GM23338 (cell line): ENCODE results near the gene NEFH. TPM values are rescaled to one million over a fixed set of nuclear protein-coding genes. Genes with fewer than 3 reads are reported as not detected.

ENCODE experiments used
- ATAC-seq: fragments of 200-7000 bp; cut with Tn5 transposase; 3 replicates; pipeline ENCODE4 v1.9.1; 2020
- DNase-seq: peaks from one replicate; pipeline ENCODE4 v3.0.0-alpha.2; 2015; ENCODE audit warnings: low spot score
- H2AFZ ChIP-seq: fragments of 200-600 bp; sonication (generic); 2 replicates; pipeline ENCODE4 v1.8.0; 2016; ENCODE audit warnings: antibody characterized with exemption, mild to moderate bottlenecking, moderate library complexity
- H3F3A ChIP-seq: fragments of 200-600 bp; sonication (generic); replicated peaks from 2 replicates; pipeline ENCODE4 v1.8.0; 2017; ENCODE audit warnings: antibody characterized with exemption, mixed run types, low read depth
- H3K27ac ChIP-seq: fragments of 200-600 bp; sonication (generic); 2 replicates; pipeline ENCODE4 v1.6.1; 2016; ENCODE audit warnings: low read depth
- H3K27me3 ChIP-seq: fragments of 200-600 bp; sonication (generic); 2 replicates; pipeline ENCODE4 v1.8.0; 2016; ENCODE audit warnings: mild to moderate bottlenecking, mixed run types, moderate library complexity; ENCODE audit not compliant: insufficient read depth
- H3K36me3 ChIP-seq: fragments of 200-600 bp; sonication (generic); 2 replicates; pipeline ENCODE4 v1.8.0; 2016; ENCODE audit warnings: mild to moderate bottlenecking; ENCODE audit not compliant: insufficient read depth
- H3K4me1 ChIP-seq: fragments of 200-600 bp; sonication (generic); 2 replicates; pipeline ENCODE4 v1.8.0; 2016; ENCODE audit warnings: mild to moderate bottlenecking, moderate library complexity; ENCODE audit not compliant: insufficient read depth
- H3K4me2 ChIP-seq: fragments of 200-600 bp; sonication (generic); 2 replicates; pipeline ENCODE4 v1.7.1; 2017; ENCODE audit warnings: mixed run types
- H3K4me3 ChIP-seq: fragments of 200-600 bp; sonication (generic); 2 replicates; pipeline ENCODE4 v1.6.1; 2016; ENCODE audit warnings: mixed run types
- H3K79me2 ChIP-seq: fragments of 200-600 bp; sonication (generic); replicated peaks from 2 replicates; pipeline ENCODE4 v1.8.0; 2017; ENCODE audit warnings: mild to moderate bottlenecking; ENCODE audit not compliant: insufficient read depth
- H3K9me2 ChIP-seq: fragments of 200-600 bp; sonication (generic); 2 replicates; pipeline ENCODE4 v1.8.0; 2017; ENCODE audit not compliant: insufficient read depth
- H4K20me1 ChIP-seq: fragments of 200-600 bp; sonication (generic); replicated peaks from 2 replicates; pipeline ENCODE4 v1.8.0; 2017; ENCODE audit warnings: mild to moderate bottlenecking; ENCODE audit not compliant: insufficient read depth
- H3K27ac Mint-ChIP-seq: 2 replicates; pipeline ENCODE4 v1.8.0; 2020; ENCODE audit warnings: inconsistent platforms, mild to moderate bottlenecking, moderate library complexity, mixed read lengths
- H3K27me3 Mint-ChIP-seq: 3 replicates; pipeline ENCODE4 v1.8.0; 2022; ENCODE audit warnings: low read depth, mild to moderate bottlenecking, moderate library complexity, mixed read lengths, inconsistent platforms; ENCODE audit not compliant: insufficient read depth, poor library complexity
- H3K36me3 Mint-ChIP-seq: 3 replicates; pipeline ENCODE4 v1.8.0; 2021; ENCODE audit warnings: low read depth, mild to moderate bottlenecking, inconsistent platforms, moderate library complexity, mixed read lengths
- H3K4me1 Mint-ChIP-seq: 3 replicates; pipeline ENCODE4 v1.8.0; 2020; ENCODE audit warnings: mild to moderate bottlenecking, inconsistent platforms, mixed read lengths
- H3K4me3 Mint-ChIP-seq: 3 replicates; pipeline ENCODE4 v1.8.0; 2021; ENCODE audit warnings: moderate library complexity, mild to moderate bottlenecking, inconsistent platforms, mixed read lengths
- H3K9me3 Mint-ChIP-seq: 3 replicates; pipeline ENCODE4 v1.8.0; 2020; ENCODE audit warnings: moderate library complexity, mild to moderate bottlenecking, inconsistent platforms, mixed read lengths
- CREB1 ChIP-seq: fragments of 250-450 bp; sonication (Bioruptor Pico); IDR thresholded peaks from 2 replicates; pipeline ENCODE4 v1.5.0; 2020; ENCODE audit warnings: low read depth, mild to moderate bottlenecking, moderate library complexity
- EZH2 ChIP-seq: fragments of 200-600 bp; sonication (generic); IDR thresholded peaks from one replicate; pipeline ENCODE4 v1.8.0; 2017; ENCODE audit warnings: antibody characterized with exemption, mild to moderate bottlenecking, low read depth; ENCODE audit not compliant: unreplicated experiment
- EZH2phosphoT487 ChIP-seq: fragments of 200-600 bp; sonication (generic); IDR thresholded peaks from one replicate; pipeline ENCODE4 v1.8.1; 2018; ENCODE audit warnings: antibody characterized with exemption; ENCODE audit not compliant: unreplicated experiment
- JUNB ChIP-seq: IDR thresholded peaks from one replicate; pipeline ENCODE4 v1.6.1; 2016; ENCODE audit warnings: antibody characterized with exemption; ENCODE audit not compliant: unreplicated experiment
- NANOG ChIP-seq: IDR thresholded peaks from 2 replicates; pipeline ENCODE4 v1.6.1; 2016; ENCODE audit warnings: antibody characterized with exemption, borderline replicate concordance
- POLR2AphosphoS5 ChIP-seq: IDR thresholded peaks from 2 replicates; pipeline ENCODE4 v1.6.1; 2016; ENCODE audit warnings: antibody characterized with exemption, low read depth
- STAT1 ChIP-seq: IDR thresholded peaks from one replicate; pipeline ENCODE4 v1.6.1; 2016; ENCODE audit warnings: antibody characterized with exemption; ENCODE audit not compliant: unreplicated experiment
- ZNF114 ChIP-seq: fragments of 250-450 bp; sonication (Bioruptor Pico); IDR thresholded peaks from 2 replicates; pipeline ENCODE4 v1.5.0; 2020; ENCODE audit warnings: mild to moderate bottlenecking, moderate library complexity
- polyA plus RNA-seq: library from polyadenylated mRNA; unstranded; fragments of >200 nt; fragmentation: Nextera tagmentation; extraction: Ambion mirVana; gene quantifications from 2 replicates; pipeline ENCODE4 v1.2.1, GENCODE V29; 2016
- total RNA-seq: library from RNA; depleted of rRNA; stranded (reverse); fragments of >200 nt; shearing (Covaris generic); gene quantifications from 2 replicates; pipeline ENCODE4 v1.2.3, GENCODE V29; 2014
- TF ChIP-seq, protein P1 (sequence below): IDR thresholded peaks from 2 replicates; pipeline ENCODE4 v1.6.1; 2016; ENCODE audit warnings: antibody characterized with exemption
- TF ChIP-seq, protein P2 (sequence below): fragments of 250-450 bp; sonication (Bioruptor Pico); IDR thresholded peaks from 2 replicates; pipeline ENCODE4 v1.5.0; 2020; ENCODE audit warnings: mild to moderate bottlenecking, moderate library complexity

NEFH gene
- total and polyA plus RNA-seq, 2 experiments from 2014 or later = 2.4 to 6.3 TPM

DNA sequence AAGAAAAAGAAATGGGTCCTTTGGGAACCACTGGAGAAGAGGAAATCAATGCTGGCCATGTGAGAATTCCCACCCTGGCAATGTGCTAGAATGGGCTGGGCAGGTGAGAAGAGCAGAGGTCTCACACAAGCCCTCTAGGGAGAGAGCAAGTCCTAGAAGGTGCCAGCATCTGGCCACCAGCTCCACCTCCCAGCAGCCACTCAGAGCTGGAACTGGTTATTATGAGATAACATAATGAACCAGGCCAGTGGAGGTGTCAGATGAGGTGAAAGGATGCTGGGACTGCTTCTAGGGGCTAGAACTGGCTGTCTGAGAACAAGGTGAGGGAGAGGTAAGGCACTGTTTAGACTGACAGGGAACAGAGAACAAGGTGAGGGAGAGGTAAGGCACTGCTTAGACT is 29.3 kb downstream of the NEFH start:
- H2AFZ ChIP-seq = no peak overlapping the region
- ATAC-seq = no peak
- 0 out of 2 replicates have a peak, but pooled peaks cover 7% of the 10 kb centered on the region for H4K20me1 ChIP-seq
- no peaks in the 10 kb centered on the region for H3K4me1 ChIP-seq
- no peak overlapping the region for H3K27ac ChIP-seq
- TF ChIP-seq, protein P1, sequence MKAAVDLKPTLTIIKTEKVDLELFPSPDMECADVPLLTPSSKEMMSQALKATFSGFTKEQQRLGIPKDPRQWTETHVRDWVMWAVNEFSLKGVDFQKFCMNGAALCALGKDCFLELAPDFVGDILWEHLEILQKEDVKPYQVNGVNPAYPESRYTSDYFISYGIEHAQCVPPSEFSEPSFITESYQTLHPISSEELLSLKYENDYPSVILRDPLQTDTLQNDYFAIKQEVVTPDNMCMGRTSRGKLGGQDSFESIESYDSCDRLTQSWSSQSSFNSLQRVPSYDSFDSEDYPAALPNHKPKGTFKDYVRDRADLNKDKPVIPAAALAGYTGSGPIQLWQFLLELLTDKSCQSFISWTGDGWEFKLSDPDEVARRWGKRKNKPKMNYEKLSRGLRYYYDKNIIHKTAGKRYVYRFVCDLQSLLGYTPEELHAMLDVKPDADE = no peak
- TF ChIP-seq EZH2 (no peak), ZNF114 (CRISPR knock-in tag) (no peak), JUNB (no peak), EZH2phosphoT487 (no peak), STAT1 (no peak), CREB1 (CRISPR knock-in tag) (no peak), POLR2AphosphoS5 (no peak), NANOG (no peak)
- TF ChIP-seq, protein P2, sequence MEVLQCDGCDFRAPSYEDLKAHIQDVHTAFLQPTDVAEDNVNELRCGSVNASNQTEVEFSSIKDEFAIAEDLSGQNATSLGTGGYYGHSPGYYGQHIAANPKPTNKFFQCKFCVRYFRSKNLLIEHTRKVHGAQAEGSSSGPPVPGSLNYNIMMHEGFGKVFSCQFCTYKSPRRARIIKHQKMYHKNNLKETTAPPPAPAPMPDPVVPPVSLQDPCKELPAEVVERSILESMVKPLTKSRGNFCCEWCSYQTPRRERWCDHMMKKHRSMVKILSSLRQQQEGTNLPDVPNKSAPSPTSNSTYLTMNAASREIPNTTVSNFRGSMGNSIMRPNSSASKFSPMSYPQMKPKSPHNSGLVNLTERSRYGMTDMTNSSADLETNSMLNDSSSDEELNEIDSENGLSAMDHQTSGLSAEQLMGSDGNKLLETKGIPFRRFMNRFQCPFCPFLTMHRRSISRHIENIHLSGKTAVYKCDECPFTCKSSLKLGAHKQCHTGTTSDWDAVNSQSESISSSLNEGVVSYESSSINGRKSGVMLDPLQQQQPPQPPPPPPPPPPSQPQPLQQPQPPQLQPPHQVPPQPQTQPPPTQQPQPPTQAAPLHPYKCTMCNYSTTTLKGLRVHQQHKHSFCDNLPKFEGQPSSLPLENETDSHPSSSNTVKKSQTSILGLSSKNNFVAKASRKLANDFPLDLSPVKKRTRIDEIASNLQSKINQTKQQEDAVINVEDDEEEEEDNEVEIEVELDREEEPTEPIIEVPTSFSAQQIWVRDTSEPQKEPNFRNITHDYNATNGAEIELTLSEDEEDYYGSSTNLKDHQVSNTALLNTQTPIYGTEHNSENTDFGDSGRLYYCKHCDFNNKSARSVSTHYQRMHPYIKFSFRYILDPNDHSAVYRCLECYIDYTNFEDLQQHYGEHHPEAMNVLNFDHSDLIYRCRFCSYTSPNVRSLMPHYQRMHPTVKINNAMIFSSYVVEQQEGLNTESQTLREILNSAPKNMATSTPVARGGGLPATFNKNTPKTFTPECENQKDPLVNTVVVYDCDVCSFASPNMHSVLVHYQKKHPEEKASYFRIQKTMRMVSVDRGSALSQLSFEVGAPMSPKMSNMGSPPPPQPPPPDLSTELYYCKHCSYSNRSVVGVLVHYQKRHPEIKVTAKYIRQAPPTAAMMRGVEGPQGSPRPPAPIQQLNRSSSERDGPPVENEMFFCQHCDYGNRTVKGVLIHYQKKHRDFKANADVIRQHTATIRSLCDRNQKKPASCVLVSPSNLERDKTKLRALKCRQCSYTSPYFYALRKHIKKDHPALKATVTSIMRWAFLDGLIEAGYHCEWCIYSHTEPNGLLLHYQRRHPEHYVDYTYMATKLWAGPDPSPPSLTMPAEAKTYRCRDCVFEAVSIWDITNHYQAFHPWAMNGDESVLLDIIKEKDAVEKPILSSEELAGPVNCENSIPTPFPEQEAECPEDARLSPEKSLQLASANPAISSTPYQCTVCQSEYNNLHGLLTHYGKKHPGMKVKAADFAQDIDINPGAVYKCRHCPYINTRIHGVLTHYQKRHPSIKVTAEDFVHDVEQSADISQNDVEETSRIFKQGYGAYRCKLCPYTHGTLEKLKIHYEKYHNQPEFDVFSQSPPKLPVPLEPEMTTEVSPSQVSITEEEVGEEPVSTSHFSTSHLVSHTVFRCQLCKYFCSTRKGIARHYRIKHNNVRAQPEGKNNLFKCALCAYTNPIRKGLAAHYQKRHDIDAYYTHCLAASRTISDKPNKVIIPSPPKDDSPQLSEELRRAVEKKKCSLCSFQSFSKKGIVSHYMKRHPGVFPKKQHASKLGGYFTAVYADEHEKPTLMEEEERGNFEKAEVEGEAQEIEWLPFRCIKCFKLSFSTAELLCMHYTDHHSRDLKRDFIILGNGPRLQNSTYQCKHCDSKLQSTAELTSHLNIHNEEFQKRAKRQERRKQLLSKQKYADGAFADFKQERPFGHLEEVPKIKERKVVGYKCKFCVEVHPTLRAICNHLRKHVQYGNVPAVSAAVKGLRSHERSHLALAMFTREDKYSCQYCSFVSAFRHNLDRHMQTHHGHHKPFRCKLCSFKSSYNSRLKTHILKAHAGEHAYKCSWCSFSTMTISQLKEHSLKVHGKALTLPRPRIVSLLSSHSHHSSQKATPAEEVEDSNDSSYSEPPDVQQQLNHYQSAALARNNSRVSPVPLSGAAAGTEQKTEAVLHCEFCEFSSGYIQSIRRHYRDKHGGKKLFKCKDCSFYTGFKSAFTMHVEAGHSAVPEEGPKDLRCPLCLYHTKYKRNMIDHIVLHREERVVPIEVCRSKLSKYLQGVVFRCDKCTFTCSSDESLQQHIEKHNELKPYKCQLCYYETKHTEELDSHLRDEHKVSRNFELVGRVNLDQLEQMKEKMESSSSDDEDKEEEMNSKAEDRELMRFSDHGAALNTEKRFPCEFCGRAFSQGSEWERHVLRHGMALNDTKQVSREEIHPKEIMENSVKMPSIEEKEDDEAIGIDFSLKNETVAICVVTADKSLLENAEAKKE (CRISPR knock-in tag) = no peak
- Mint-ChIP-seq H3K27ac (no peak overlapping the region), H3K36me3 (peaks cover 61% of the 10 kb centered on the region), H3K4me1 (no peaks in the 10 kb centered on the region), H3K4me3 (no peak overlapping the region), H3K9me3 (no peaks in the 10 kb centered on the region), H3K27me3 (no peaks in the 10 kb centered on the region)
- DNase-seq = no peak
- H3K9me2 ChIP-seq = no peaks in the 10 kb centered on the region
- no peaks in the 10 kb centered on the region for H3K27me3 ChIP-seq
- peaks cover 8% of the 10 kb centered on the region for H3K36me3 ChIP-seq
- no peaks in the 10 kb centered on the region for H3K79me2 ChIP-seq
- H3F3A ChIP-seq = no peaks in the 10 kb centered on the region
- H3K4me2 ChIP-seq = no peak overlapping the region
- no peak overlapping the region for H3K4me3 ChIP-seq
